AG09319 (cell line): Measurements from ENCODE around the gene LAMB4.

Source experiments
- DNase-seq: peaks from one replicate; pipeline ENCODE4 v3.0.0-alpha.2; 2010; ENCODE audit warnings: low read depth; ENCODE audit errors: extremely low read depth
- CTCF ChIP-seq: IDR thresholded peaks from 2 replicates; pipeline ENCODE4 v1.5.1; 2011; ENCODE audit warnings: low read depth, mild to moderate bottlenecking, inconsistent platforms, low read length, moderate library complexity

Gene LAMB4

GRCh38 chr7:108134486-108134885 is 4.3 kb upstream of the LAMB4 start:
- TF ChIP-seq CTCF, result no peak
- no peak for DNase-seq

- no peak for DNase-seq
- no peak for TF ChIP-seq CTCF
Measured at GRCh38 chr7:108132551-108133265, 2.5 kb upstream of the LAMB4 start.

DNA sequence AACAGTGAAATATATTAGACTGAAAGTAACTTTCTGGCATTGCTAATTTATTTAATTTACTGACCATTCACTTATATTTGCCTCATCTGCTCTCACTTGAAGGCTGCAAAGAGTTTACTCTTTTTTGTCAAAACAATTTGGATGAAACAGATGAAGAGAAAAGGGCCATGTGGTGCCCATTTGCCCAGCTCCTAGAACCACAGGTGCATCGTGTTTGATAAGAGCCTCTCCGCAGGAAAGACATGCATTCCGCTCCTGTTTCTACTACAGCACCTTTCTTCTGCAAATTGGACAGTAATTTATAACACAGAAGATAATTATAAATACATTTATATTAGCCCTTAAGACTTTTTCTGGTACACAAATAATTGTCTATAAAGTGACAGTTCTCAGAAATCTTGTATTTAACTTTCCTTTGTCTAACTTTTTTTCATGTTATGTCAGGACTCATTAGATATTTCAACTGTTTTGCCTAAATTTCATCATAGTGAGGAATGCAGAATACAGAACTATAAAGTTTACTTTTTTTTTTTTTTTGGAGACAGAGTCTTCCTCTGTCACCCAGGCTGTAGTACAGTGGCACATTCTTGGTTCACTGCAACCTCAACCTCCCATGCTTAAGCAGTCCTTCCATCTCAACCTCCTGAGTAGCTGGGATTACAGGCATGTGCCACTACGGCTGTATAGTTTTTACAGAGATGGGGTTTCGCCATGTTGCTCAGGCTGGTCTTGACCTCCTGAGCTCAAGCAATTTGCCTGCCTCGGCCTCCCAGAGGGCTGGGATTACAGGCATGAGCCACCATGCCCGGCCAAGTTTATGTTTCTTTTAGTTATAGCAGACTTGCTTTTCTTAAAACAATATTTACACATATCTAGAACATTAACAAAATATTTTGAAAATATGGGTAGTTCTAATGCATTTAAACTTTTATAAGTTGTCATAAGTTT is 869 bp downstream of the LAMB4 start:
- no peak for DNase-seq
- no peak for TF ChIP-seq CTCF

DNA sequence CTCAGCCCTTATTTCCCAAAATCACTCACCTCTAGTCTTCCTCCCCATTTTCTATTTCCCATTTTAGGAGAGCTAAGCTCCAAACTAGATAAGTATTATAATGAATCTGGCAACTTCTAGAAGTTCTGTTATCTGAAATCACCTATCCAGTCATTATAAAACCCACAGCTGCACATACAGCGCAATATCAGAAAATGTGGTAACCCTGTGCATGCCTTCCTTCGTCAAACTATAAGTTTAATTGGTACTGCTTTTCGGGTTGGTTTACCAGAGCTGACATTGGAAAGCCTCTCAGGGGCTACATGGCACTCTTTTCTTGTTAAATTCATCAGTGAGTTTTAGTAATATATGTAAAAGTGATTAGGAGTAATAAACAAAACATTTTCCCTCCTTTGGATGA is 1.6 kb downstream of the LAMB4 start:
- no peak for TF ChIP-seq CTCF

DNA sequence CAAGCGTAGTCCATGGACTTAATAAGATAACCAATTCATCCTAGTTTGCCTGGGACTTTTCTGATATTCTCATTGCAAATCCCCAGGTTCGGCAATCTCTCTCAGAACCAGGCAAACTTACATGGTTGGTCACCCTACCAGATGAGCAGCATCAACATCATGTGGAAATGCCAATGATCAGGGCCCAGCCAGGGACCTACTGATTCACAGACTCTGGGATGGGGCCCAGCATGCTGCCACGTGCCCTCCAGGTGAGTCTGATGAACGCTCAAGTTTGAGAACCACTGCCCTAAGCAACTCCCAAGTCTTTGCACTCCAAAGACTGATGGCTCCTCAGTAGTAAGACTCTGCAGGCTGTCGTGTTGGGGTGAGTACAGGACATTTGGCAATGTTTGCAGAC is 2.7 kb downstream of the LAMB4 start:
- no peak for TF ChIP-seq CTCF
- no peak for DNase-seq

More for the DNA sequence above, 1.6 kb downstream of the LAMB4 start:
- DNase-seq, result no peak

- DNase-seq, result no peak
- TF ChIP-seq CTCF, result no peak
Measured at GRCh38 chr7:108124820-108125219, 5.3 kb downstream of the LAMB4 start.

- no peak for DNase-seq
- no peak for TF ChIP-seq CTCF
Measured at GRCh38 chr7:108122181-108122580, 8.0 kb downstream of the LAMB4 start.
